GM21423 (cell line): ENCODE measurements around the gene PML.
A peak's percentile ranks its signal among the peaks of the same experiment; 100 is the strongest.

Experiments used
- ATAC-seq: cut with Tn5 transposase; IDR thresholded peaks from one replicate; pipeline ENCODE4 v1.9.1; 2021; ENCODE audit warnings: mild to moderate bottlenecking, moderate library complexity; ENCODE audit not compliant: unreplicated experiment

PML gene, protein sequence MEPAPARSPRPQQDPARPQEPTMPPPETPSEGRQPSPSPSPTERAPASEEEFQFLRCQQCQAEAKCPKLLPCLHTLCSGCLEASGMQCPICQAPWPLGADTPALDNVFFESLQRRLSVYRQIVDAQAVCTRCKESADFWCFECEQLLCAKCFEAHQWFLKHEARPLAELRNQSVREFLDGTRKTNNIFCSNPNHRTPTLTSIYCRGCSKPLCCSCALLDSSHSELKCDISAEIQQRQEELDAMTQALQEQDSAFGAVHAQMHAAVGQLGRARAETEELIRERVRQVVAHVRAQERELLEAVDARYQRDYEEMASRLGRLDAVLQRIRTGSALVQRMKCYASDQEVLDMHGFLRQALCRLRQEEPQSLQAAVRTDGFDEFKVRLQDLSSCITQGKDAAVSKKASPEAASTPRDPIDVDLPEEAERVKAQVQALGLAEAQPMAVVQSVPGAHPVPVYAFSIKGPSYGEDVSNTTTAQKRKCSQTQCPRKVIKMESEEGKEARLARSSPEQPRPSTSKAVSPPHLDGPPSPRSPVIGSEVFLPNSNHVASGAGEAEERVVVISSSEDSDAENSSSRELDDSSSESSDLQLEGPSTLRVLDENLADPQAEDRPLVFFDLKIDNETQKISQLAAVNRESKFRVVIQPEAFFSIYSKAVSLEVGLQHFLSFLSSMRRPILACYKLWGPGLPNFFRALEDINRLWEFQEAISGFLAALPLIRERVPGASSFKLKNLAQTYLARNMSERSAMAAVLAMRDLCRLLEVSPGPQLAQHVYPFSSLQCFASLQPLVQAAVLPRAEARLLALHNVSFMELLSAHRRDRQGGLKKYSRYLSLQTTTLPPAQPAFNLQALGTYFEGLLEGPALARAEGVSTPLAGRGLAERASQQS

DNA sequence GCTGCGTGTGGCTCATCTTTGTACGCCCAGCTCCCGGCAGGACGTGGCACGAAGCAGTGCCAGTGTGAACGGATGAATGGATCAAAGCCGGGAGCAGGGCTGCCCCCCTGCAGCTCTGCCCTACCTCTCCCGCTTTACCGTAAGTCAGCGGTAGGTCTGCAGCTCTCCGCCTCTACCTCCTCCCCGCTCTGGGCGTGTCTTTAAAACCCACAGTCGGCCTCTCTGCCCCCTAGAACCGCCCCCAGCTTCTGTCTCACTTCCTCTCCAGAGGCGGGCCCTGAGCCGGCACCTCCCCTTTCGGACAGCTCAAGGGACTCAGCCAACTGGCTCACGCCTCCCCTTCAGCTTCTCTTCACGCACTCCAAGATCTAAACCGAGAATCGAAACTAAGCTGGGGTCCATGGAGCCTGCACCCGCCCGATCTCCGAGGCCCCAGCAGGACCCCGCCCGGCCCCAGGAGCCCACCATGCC, at the start of gene PML:
PML (plus strand) TSS at position 304 of the 471 bp plus-strand sequence; CDS start at position 401, 97 bp downstream.
- peak; percentile 59 for ATAC-seq

DNA sequence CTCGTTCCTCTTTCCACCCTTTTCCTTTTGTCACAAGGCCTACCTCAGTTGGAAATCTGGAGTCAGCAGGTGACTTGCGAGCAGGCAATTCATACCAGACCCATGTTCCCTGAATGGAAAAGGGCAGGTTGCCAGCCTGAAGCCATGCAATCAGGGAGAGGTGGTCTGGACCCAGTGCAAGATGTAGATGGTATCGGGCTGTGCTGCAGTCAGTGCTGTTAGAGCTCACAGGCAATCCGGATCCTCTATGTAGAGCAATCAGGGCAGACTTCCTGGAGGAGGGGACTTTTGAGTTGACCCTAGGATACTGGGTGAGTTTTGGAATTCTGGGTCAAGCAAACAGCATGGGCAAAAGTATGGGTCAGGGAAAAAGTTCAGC, 49.4 kb upstream of the PML start:
- ATAC-seq = no peak

DNA sequence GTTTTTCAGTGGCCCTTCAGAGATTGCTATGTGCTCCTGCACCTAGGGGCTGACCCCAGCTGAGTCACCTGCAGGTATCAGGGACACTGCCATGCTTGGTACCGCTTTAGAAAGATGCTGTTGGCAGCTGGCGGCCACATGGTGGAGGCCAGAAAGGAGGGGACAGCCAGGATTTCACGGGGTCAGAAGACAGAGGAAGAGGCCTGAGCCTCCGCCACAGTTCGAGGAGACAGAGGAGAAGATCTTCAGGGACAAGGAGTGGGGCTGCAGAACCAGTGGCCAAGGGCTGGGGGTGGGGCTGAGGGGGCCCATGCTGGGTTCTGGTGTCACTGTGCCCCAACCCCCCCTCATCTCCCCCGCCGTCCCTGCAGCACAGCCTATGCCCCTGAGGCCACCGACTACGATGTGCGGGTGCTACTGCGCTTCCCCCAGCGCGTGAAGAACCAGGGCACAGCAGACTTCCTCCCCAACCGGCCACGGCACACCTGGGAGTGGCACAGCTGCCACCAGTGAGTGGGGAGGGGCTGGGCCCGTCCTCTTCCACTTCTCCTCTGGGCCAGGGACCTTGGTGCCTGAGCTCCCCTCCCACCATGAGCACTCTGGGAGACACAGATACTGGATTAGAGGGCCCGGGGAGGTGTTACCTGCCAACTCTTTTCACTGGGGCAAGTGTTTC, 48.3 kb upstream of the PML start:
- ATAC-seq = no peak

DNA sequence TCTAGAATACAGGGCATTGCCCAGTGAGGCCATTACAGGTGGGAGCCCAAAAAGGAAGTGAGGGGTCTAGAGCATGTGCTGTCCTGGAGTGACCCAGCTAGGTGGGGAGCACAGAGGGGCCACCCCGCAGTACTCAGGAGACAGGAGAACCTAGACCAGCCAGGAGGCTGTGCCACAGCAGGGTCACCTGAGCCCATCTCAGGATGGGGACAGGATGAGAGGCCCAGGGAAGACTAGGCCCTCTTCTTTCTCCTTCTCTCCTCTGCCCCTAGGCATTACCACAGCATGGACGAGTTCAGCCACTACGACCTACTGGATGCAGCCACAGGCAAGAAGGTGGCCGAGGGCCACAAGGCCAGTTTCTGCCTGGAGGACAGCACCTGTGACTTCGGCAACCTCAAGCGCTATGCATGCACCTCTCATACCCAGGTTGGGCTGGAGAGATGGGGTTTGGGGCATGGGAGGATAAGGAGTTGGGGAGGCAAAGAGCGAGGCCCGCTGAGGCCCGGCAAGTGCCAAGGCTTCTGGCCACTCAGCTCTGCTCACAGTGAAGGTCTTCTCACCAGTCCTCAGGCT, 47.6 kb upstream of the PML start:
- no peak for ATAC-seq

DNA sequence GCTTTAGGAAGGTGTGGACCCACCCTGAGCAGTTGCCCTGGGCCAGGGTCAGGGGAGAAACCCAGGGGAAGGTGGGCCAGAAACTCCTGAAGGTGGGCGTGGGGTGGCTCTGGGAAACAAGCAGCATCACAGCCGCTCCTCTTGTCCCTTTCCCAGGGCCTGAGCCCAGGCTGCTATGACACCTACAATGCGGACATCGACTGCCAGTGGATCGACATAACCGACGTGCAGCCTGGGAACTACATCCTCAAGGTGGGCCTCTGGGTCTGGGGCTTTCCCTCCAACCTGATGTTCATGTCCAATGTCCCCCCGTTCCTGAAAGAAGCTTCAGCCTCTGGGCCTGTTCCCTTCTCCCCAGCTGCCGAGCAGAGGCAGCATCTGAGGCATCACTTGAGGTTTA, 46.9 kb upstream of the PML start:
- no peak for ATAC-seq

DNA sequence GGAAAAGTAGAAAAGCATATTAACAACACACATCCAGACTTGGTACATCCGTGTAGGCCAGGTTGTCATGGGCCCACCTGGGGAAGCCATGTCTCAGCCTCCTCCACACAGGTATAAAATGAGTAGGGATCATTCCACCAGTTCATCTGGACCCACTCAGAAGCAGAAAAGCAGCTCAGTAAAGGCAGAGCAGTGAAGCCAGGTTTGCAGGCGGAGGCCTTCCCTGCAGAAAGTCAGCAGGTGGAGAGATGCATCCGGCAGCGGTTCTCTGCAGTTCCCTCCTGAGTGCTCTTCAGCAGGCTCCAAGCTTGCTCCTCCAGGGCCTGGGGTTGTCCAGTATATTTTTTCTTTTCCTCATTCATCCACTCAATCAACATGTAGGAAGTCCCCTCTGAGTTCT, 46.1 kb upstream of the PML start:
- no peak for ATAC-seq

DNA sequence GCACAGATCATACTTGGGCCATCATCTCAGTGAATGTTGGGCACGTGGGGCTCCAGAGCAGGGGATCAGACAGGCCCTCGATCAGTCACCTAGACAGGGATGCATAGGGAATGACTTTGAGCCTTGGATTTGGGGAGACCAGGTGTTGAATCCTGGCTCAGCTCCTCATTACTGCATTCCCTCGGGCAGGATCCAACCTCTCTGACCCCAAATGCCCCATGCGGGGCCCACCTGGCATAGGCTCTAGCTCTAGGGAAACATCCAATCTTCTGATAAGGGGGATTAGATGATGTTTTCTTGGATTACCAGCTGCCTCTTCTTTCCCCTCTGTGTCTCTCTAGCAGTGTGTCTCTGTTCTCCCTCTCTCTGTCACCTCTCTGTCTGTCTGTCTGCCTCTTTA, 45.5 kb upstream of the PML start:
- no peak for ATAC-seq

DNA sequence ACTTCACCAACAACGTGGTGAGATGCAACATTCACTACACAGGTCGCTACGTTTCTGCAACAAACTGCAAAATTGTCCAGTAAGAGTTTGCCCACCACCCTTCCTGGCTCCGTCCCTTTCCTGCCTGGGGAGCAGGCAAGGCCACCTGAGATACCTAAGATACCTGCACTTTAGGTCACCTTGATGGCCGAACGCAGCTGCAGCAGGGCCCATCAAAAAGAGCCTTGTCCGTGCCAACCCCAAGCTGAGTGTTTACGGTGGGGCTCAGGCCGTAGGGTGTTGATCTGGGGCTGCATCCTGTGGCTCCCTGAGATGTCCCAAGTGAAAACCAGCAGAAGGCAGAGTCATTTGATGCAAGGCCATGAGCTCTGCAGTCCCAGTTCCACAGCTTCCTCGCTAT, 45.0 kb upstream of the PML start:
- no peak for ATAC-seq

DNA sequence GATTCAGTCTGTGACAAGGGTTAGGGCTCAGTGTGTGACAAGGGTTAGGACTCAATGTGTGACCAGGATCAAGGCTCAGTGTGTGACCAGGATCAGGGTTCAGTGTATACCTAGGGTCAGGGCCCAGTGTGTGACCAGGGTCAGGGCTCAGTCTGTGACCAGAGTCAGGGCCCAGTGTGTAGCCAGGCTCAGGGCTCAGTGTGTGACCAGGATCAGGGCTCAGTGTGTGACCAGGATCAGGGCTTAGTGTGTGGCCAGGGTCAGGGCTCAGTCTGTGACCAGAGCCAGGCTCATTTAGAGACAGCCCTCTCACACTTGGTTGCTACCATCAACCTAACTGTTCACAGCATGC, 44.1 kb upstream of the PML start:
- no peak for ATAC-seq

DNA sequence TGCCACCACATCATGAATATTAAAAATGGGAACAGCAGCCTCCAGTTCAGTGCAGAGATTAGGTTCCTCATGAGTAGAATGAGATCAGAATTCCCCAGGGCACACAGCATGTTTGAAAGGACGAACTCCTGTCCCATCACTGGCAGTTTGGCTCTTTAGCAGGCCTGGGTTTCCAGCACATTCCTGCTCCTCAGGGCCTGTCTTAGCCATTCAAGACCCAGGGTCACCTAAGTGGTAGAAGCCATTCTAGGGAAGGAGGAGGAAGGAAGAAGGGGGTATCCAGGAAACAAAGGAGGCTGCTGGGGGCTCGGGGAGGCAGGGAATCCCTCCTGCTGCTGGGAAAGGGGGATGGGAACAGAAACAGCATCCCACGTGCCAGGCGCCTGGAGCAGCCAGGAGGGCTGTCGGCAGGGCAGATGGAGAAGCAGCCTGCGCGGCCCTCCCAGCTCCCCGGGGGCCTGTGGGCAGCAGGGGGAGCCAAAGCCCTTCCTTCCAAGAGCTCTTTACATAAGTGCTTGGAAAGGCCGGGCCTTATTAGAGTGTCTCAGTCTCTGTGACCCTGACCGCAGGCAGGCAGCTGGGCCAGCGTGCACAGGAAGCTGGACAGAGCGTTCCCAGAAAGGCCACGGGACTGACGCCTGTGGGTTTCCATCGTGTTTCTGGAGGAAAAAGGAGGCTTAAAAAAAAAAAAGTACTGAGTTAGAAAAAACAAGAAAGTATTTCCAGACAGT, 43.5 kb upstream of the PML start:
- peak; percentile 72 for ATAC-seq

DNA sequence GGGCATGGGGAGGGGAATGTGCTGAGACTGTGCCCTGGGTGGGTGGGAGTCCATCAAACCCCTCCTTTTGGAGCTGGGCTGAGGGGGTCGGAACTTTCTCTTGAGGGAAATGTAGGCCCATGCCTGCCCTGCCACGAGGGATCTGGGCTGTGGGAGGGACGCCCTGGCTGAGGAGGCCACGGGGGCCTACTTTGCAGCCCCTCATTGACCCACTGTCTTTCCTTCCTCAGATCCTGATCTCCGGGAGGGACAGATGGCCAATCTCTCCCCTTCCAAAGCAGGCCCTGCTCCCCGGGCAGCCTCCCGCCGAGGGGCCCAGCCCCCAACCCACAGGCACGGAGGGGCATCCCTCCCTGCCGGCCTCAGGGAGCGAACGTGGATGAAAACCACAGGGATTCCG, 42.9 kb upstream of the PML start:
- no peak for ATAC-seq

DNA sequence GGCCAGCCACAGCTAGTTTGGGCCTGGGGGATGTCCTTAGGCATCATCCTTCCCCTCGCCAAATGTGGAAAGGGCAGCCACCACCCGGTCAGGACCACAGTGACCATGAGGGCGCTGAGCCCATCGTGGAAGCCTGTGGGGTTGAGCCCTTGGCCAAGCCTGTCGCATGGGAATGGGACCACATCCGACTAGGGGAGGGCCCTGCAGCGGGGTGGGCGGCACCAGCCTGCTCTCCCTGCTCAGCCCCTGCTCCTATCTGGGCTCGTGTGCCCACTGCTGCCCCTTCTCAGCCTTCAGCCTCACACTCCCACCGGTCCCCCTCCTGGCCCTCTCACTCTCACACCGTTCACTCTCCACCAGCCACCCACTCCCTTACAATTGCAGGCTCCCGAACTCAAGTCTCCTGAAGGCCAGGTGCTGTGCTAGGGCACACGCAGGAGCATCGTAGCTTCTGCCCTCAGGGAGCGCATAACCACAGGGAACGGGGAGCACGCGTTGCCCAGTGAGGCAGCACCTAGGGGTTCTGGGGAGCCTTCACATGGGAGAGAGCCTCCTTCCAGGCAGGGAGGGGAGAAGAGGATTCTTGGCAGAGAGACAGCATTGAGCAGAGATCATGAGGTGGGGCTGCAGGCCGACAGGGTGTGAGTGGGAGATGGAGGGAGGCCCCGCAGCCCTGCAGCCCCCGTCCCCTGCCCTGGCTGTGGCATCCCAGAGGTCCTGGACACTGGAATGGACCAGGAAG, 42.2 kb upstream of the PML start:
- no peak for ATAC-seq

DNA sequence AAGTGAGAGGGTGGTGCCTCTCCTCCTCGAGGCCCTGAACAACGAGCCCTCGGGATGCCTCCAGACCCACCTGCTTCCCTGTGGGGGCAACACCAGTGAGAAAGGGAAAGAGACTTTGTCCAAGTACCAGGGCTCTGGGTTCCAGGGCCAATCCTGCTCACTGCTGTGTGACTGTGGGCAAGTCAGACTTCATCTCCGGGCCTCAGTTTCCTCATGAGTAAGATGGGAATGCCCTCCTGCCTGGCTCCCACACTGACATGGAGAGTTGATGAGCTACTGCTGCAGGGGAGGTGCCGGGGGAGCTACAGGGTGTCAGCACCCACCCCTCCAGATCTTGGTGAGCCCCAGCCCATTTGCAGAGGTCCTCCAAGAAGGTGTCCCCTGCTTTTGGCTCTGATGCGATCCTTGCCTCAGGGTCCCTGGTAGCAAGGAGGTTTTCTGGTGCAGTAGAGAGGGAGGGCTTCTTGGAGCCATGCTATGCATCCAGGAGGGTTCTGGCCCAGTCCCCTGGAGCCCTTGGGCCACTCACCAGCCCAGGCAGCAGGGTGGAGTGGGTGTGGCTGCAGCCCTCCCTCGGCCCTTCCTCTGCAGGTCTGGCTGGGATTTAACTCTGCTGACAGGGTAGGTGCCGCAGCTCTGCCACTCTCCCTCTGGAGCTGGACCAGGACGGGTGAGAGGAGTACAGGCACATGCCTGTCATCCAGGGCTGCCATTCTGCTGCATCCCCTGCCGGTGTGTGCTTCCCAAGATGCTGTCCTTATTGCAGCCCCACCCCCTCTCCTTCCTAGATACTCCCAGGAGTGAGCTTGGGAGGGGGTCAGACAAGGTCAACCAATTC, 41.4 kb upstream of the PML start:
- no peak for ATAC-seq

DNA sequence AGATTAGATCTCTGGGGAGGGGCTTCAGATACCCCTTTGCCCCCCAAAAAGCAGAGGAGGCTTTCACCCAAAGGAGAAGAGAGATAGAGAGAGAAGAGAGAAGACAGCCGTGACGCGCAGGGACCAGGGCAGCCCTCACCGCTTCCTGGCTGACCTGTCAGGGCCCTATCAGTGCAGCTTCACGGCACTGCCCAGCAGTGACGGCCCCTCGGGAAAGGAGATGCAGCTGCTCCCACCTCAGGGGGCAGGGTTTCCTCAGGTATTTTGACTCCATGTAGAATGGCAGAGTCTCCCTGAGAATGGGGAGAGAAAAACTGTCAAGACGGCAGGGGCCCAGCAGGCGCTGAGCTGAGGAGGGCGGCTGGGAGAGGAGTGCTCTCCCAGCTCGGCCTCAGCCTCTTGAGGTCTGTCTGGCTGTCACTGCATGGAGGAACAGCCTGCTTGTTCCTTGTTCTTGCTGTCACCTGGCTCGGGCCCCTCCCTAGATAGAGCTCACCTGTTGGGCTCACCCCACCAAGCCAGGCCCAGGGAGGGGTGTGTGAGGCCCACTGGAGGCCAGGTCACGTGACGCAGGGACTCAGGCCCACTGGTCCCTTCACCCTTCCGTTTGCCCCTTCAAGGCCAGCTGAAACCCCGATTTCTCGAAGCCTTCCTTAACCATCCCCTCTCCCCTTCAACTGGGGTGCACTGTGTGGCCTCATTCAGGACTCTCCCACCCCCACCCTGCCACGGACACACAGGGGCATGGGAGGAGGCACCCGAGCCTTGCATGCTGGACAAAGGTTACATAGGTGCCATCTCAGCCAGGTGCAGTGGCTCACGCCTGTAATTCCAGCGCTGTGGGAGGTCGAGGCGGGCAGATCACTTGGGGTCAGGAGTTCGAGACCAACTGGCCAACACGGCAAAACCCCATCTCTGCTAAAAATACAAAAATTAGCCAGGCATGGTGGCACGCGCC, 40.0 kb upstream of the PML start:
- ATAC-seq = no peak

DNA sequence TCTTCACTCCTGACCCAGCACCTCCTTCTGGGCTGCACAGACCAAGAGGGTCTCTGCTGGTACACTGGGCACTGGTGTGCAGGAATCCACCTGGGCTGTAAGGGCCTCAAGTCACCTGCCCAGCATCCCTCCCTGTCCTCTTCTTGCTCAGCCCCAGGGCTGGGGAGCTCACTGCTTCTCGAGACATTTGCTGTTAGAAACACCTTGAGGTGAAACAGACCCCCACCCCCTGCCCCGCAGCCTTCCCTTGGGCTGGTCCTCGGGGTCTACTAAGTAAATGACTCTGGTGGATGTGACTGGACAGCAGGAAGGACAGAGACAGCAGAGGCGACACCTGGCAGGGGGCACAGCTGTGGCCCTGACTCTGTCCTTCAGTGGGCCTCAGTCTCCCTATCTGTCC, 39.2 kb upstream of the PML start:
- ATAC-seq = no peak

DNA sequence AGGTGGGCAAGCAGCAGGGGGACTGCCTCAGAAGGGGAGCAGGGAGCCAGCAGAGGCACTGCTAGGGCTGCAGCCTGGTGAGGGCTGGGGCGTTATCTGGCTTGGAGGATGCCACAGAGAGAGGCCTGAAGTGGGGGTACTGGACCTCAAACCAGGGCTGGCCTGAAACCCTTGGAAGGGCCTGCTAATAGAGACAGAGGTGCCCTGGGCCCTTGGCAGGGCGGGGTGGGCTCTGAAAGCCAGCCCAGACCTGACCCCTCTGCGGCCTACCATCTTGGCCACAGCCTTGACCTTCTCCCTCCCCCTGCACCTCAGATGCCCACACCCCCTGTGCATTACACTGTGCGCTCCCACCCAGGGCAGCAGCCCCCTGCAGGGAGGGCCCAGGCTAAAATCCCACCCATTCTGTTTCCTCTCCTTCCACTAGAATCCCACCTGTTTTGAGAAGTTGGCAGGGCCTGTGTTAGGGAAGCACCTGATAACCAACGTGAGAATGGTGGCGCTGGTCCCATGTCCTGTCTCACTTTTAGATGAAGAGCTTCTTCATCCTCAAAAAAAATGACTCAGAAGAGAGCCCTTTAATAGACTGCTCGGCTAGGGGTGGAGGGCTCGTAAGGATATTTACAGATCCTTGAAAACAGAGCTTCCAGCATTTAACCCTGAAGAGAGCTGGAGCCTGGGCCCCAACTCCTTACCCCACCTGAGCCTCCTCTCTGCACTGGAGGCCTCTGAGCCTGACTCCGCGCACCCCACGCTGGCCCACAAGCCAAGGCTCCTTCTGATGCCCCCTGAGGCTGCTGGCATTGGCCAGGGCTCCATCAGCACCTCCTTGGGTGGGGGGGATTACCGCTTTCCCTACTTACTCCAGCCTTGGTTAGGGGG, 38.4 kb upstream of the PML start:
- no peak for ATAC-seq

DNA sequence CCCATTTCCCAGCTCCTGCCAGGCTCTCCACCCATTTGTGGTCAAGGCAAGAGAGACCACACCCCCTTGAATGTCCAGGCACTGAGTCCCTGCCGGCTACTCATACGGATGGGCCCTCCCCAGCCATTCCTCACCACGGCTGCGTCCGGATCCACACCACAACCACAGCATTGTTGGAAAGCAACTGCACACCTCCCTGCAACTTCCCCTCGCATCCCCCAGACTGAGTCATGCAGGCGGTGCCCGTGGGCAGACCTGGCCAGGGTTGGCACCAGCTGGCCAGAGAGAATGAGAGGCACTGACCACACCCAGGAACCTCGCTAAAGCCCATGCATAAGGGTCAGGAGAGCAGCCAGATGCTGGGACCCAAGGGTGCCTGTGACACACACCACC, 37.8 kb upstream of the PML start:
- no peak for ATAC-seq
